HEK293 (cell line): ENCODE data around the gene EGFLAM.

Source experiments
- CTCF ChIA-PET: fragments of 350-600 bp; formaldehyde crosslinking; extraction: SDS; loops from one replicate; lab custom pipeline; 2021; ENCODE audit warnings: antibody characterized with exemption; lab: Yijun Ruan, JAX
- POLR2A ChIA-PET: fragments of 300-600 bp; formaldehyde crosslinking; extraction: SDS; loops from one replicate; lab custom pipeline; 2020; ENCODE audit warnings: antibody characterized with exemption, inconsistent platforms; lab: Yijun Ruan, JAX
- H3K27ac ChIP-seq: fragments of 200-500 bp; sonication (Bioruptor generic); 2 replicates; pipeline ENCODE4 v1.5.1; 2014; ENCODE audit warnings: low read depth, low read length, control low read depth, inconsistent platforms; ENCODE audit errors: extremely low read depth
- H3K36me3 ChIP-seq, 2 experiments: fragments of 200-500 bp in 1 of 2; sonication (Bioruptor generic) in 1 of 2; 1 replicate in 1 of 2; 2 replicates in 1 of 2; pipeline ENCODE4 v1.5.1; 2014 to 2017; ENCODE audit warnings: inconsistent platforms in 2 of 2, low read length in 2 of 2; ENCODE audit not compliant: control insufficient read depth in 2 of 2, insufficient read depth in 1 of 2
- H3K4me1 ChIP-seq: fragments of 200-500 bp; sonication (Bioruptor generic); 2 replicates; pipeline ENCODE4 v1.5.1; 2014; ENCODE audit warnings: mild to moderate bottlenecking, low read length, inconsistent platforms; ENCODE audit not compliant: control insufficient read depth, insufficient read depth
- H3K4me3 ChIP-seq: 2 replicates; pipeline ENCODE4 v1.5.1; 2011; ENCODE audit warnings: low read depth, mild to moderate bottlenecking, control low read depth, low read length, moderate library complexity
- H3K9me3 ChIP-seq: fragments of 200-500 bp; sonication (Bioruptor generic); 2 replicates; pipeline ENCODE4 v1.5.1; 2014; ENCODE audit warnings: low read depth, low read length, inconsistent platforms; ENCODE audit not compliant: control insufficient read depth, insufficient read depth
- EGR2 ChIP-seq: fragments of 450-650 bp; formaldehyde crosslinking; IDR thresholded peaks from 2 replicates; pipeline ENCODE4 v1.5.1; 2016; ENCODE audit warnings: low read depth, missing biosample characterization, missing genetic modification characterization
- GLIS1 ChIP-seq: fragments of 450-650 bp; formaldehyde crosslinking; IDR thresholded peaks from 2 replicates; pipeline ENCODE4 v1.5.1; 2016; ENCODE audit warnings: missing biosample characterization, missing genetic modification characterization
- PRDM1 ChIP-seq: fragments of 450-650 bp; formaldehyde crosslinking; IDR thresholded peaks from 2 replicates; pipeline ENCODE4; 2016; ENCODE audit warnings: missing biosample characterization, missing genetic modification characterization
- REPIN1 ChIP-seq: fragments of 450-650 bp; formaldehyde crosslinking; IDR thresholded peaks from 2 replicates; pipeline ENCODE4 v1.5.1; 2017; ENCODE audit warnings: missing biosample characterization, missing genetic modification characterization, low read depth
- SETDB1 ChIP-seq: IDR thresholded peaks from one replicate; pipeline ENCODE4 v1.6.1; 2017; ENCODE audit warnings: mild to moderate bottlenecking, low read length, moderate library complexity, mixed read lengths; ENCODE audit not compliant: insufficient read length
- SP7 ChIP-seq: fragments of 450-650 bp; formaldehyde crosslinking; IDR thresholded peaks from 2 replicates; pipeline ENCODE4 v1.5.1; 2016; ENCODE audit warnings: missing biosample characterization, missing genetic modification characterization
- YY2 ChIP-seq: fragments of 450-650 bp; formaldehyde crosslinking; IDR thresholded peaks from 2 replicates; pipeline ENCODE4 v1.5.1; 2016; ENCODE audit warnings: missing biosample characterization, missing genetic modification characterization
- ZFP69B ChIP-seq: fragments of 450-650 bp; formaldehyde crosslinking; IDR thresholded peaks from 2 replicates; pipeline ENCODE4 v1.5.1; 2016; ENCODE audit warnings: missing biosample characterization, missing genetic modification characterization
- ZNF133 ChIP-seq: fragments of 450-650 bp; formaldehyde crosslinking; IDR thresholded peaks from 2 replicates; pipeline ENCODE4 v1.5.1; 2016; ENCODE audit warnings: missing biosample characterization, missing genetic modification characterization
- ZNF184 ChIP-seq: fragments of 450-650 bp; IDR thresholded peaks from 2 replicates; pipeline ENCODE4 v1.5.1; 2018; ENCODE audit warnings: missing biosample characterization, mild to moderate bottlenecking, missing genetic modification characterization
- ZNF19 ChIP-seq: fragments of 450-650 bp; formaldehyde crosslinking; IDR thresholded peaks from 2 replicates; pipeline ENCODE4; 2016; ENCODE audit warnings: missing biosample characterization, missing genetic modification characterization, low read depth
- ZNF221 ChIP-seq: fragments of 450-650 bp; formaldehyde crosslinking; IDR thresholded peaks from 2 replicates; pipeline ENCODE4 v1.5.1; 2017; ENCODE audit warnings: missing biosample characterization, missing genetic modification characterization, borderline replicate concordance
- ZNF274 ChIP-seq, 2 experiments: fragments of 200-500 bp in 1 of 2; fragments of 450-650 bp in 1 of 2; sonication (Bioruptor generic) in 1 of 2; formaldehyde crosslinking in 1 of 2; IDR thresholded peaks; 2 replicates each; pipeline versions ENCODE4 v1.5.1 to v1.6.1; 2014 to 2016; ENCODE audit warnings: borderline replicate concordance in 1 of 2, inconsistent platforms in 1 of 2, low read length in 1 of 2, missing biosample characterization in 1 of 2, missing genetic modification characterization in 1 of 2
- ZNF366 ChIP-seq: fragments of 450-650 bp; formaldehyde crosslinking; conservative IDR thresholded peaks from 2 replicates; pipeline ENCODE4 v1.5.1; 2016; ENCODE audit warnings: missing biosample characterization, missing genetic modification characterization
- ZNF391 ChIP-seq: fragments of 450-650 bp; formaldehyde crosslinking; IDR thresholded peaks from 2 replicates; pipeline ENCODE4 v1.5.1; 2016; ENCODE audit warnings: low read depth, missing biosample characterization, missing genetic modification characterization, borderline replicate concordance
- ZNF394 ChIP-seq: fragments of 450-650 bp; formaldehyde crosslinking; IDR thresholded peaks from 2 replicates; pipeline ENCODE4 v1.5.1; 2016; ENCODE audit warnings: missing biosample characterization, missing genetic modification characterization, mild to moderate bottlenecking, moderate library complexity, borderline replicate concordance
- ZNF433 ChIP-seq: fragments of 450-650 bp; formaldehyde crosslinking; IDR thresholded peaks from 2 replicates; pipeline ENCODE4 v1.5.1; 2016; ENCODE audit warnings: missing biosample characterization, missing genetic modification characterization, low read depth
- ZNF510 ChIP-seq: fragments of 450-650 bp; formaldehyde crosslinking; IDR thresholded peaks from 2 replicates; pipeline ENCODE4 v1.5.1; 2018; ENCODE audit warnings: mild to moderate bottlenecking, missing genetic modification characterization, missing biosample characterization; ENCODE audit not compliant: insufficient replicate concordance
- ZNF623 ChIP-seq: fragments of 450-650 bp; formaldehyde crosslinking; IDR thresholded peaks from 2 replicates; pipeline ENCODE4 v1.5.1; 2016; ENCODE audit warnings: missing biosample characterization, missing genetic modification characterization
- ZNF707 ChIP-seq: fragments of 450-650 bp; formaldehyde crosslinking; IDR thresholded peaks from 2 replicates; pipeline ENCODE4 v1.5.1; 2016; ENCODE audit warnings: missing biosample characterization, missing genetic modification characterization
- ZNF791 ChIP-seq: fragments of 450-650 bp; formaldehyde crosslinking; IDR thresholded peaks from 2 replicates; pipeline ENCODE4 v1.5.1; 2016; ENCODE audit warnings: missing biosample characterization, missing genetic modification characterization
- TF ChIP-seq, protein P1 (sequence below): fragments of 450-650 bp; formaldehyde crosslinking; IDR thresholded peaks from 2 replicates; pipeline ENCODE4 v1.5.1; 2016; ENCODE audit warnings: missing biosample characterization, missing genetic modification characterization
- TF ChIP-seq, protein P2 (sequence below): fragments of 450-650 bp; formaldehyde crosslinking; IDR thresholded peaks from 2 replicates; pipeline ENCODE4 v1.5.1; 2016; ENCODE audit warnings: missing biosample characterization, missing genetic modification characterization

The EGFLAM gene

DNA sequence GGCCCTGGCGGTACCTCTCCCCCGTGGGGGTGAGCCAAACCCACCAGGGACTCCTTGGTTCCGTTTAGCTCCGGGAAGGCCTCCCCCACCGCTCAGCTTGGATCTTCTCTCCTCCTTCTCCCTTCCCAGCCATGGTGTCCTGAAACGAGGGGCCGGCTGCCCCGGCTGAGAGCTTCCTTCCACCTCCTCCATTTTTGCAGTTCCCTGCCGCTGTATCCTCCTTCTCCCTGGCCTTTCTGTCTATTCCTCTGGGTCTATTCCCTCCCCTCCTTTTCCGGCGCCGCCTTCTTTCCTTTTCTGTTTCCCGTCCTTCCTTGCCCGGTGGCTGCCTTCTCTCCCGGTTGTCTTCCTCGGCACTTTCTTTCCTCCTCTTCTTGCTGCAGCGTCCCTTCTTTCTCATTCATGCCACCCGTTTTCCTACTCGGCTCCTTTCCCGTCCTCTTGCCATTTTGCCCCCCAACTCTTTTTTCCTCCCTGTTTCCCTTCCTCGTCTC is 187.7 kb downstream of the EGFLAM start (continued):
- TF ChIP-seq PRDM1 (tag by site-specific recombination) (no peak), SETDB1 (no peak), ZNF184 (tag by site-specific recombination) (no peak), ZNF433 (tag by site-specific recombination) (no peak), ZNF791 (tag by site-specific recombination) (no peak), ZNF221 (tag by site-specific recombination) (no peak), ZNF510 (no peak)

DNA sequence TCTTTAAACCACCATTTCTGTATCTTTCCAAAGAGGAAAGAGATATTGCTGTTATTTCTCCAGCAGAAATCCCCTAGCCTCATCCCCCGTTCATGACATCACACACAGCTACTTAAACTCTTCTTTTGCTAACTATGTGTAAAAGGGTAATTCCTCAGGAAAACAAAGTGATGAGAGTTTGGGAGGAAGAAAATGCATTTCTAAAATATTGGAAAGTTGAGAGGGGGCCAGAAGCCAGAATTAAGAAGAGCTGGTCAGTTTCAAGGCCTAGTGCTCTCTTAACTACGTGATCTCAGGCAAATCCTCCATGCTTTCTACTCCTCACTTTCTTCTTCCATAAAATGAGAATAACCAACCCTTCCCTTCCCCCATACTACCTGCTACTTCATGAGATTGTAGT is 188.7 kb downstream of the EGFLAM start:
- Histone ChIP-seq H3K36me3 (no peaks in the 10 kb centered on the region), H3K9me3 (no peaks in the 10 kb centered on the region), H3K4me1 (no peaks in the 10 kb centered on the region), H3K27ac (no peak overlapping the region), H3K4me3 (no peak overlapping the region)
- TF ChIP-seq ZNF221 (tag by site-specific recombination) (no peak), EGR2 (tag by site-specific recombination) (no peak), REPIN1 (tag by site-specific recombination) (no peak), ZNF133 (tag by site-specific recombination) (no peak), ZNF274 (IDR thresholded peaks at IDR 0.05; ENCODE audit: low read length) (no peak), ZNF274 (tag by site-specific recombination; IDR thresholded peaks at IDR 0.05; ENCODE audit: borderline replicate concordance) (no peak), ZNF391 (tag by site-specific recombination) (no peak), YY2 (no peak), ZNF394 (tag by site-specific recombination) (no peak), ZNF623 (tag by site-specific recombination) (no peak), ZNF366 (tag by site-specific recombination) (no peak), ZNF707 (tag by site-specific recombination) (no peak), SP7 (tag by site-specific recombination) (no peak)
- TF ChIP-seq, protein P1, sequence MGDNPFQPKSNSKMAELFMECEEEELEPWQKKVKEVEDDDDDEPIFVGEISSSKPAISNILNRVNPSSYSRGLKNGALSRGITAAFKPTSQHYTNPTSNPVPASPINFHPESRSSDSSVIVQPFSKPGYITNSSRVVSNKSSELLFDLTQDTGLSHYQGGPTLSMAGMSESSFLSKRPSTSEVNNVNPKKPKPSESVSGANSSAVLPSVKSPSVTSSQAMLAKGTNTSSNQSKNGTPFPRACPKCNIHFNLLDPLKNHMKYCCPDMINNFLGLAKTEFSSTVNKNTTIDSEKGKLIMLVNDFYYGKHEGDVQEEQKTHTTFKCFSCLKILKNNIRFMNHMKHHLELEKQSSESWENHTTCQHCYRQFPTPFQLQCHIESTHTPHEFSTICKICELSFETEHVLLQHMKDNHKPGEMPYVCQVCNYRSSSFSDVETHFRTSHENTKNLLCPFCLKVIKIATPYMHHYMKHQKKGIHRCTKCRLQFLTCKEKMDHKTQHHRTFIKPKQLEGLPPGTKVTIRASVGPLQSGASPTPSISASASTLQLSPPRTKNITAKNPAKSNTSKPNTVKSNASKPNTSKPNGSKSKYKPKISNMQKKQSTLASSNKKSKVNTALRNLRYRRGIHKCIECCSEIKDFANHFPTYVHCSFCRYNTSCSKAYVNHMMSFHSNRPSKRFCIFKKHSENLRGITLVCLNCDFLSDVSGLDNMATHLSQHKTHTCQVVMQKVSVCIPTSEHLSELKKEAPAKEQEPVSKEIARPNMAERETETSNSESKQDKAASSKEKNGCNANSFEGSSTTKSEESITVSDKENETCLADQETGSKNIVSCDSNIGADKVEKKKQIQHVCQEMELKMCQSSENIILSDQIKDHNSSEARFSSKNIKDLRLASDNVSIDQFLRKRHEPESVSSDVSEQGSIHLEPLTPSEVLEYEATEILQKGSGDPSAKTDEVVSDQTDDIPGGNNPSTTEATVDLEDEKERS (tag by site-specific recombination): no peak
- TF ChIP-seq, protein P2, sequence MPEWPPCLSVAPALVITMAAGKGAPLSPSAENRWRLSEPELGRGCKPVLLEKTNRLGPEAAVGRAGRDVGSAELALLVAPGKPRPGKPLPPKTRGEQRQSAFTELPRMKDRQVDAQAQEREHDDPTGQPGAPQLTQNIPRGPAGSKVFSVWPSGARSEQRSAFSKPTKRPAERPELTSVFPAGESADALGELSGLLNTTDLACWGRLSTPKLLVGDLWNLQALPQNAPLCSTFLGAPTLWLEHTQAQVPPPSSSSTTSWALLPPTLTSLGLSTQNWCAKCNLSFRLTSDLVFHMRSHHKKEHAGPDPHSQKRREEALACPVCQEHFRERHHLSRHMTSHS: no peak
- ChIA-PET POLR2A (interaction anchor here (0.6 kb wide), 1 partner anchor 188 kb away, joined by 8 read pairs; no protein-coding TSS in a partner anchor), CTCF (interaction anchor here (0.5 to 11.6 kb wide), 9 partner anchors 13 to 632 kb away, joined by 3 to 333 read pairs (median 3); no protein-coding TSS in a partner anchor)

DNA sequence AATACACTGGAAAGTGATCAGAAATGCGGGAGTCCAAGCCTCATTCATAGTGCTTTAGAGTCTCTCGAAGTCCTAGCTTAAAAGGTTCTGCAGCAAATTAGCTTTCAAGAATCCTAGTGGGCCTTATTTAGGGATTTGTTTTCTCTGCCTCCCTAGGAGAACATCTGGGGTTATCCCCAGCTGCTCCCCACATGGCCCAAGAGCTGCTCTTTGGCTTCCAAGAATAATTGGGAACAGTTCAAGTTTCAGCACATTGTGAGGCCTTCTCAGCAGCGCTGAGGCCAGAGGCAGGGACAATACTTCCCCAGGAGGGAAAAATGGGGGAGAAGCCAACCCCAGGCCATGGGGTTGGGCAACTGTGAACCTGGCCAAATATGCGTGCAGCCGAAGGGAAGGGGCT is 189.4 kb downstream of the EGFLAM start:
- CTCF ChIA-PET: interaction anchor here (0.6 to 11.6 kb wide), 4 partner anchors 12 to 567 kb away, joined by 3 to 333 read pairs (median 5); no protein-coding TSS in a partner anchor
- POLR2A ChIA-PET: no interaction called here

More for the DNA sequence above, 189.4 kb downstream of the EGFLAM start:
- TF ChIP-seq ZNF19 (tag by site-specific recombination) (no peak), GLIS1 (tag by site-specific recombination) (peak; percentile 52; the same call in 1 of the 2 replicates), ZFP69B (tag by site-specific recombination) (no peak)
- Histone ChIP-seq H3K4me1 (no peaks in the 10 kb centered on the region), H3K4me3 (no peak overlapping the region), H3K36me3 (no peaks in the 10 kb centered on the region), H3K9me3 (no peaks in the 10 kb centered on the region), H3K27ac (no peak overlapping the region)
